H1 (cell line): ENCODE measurements around the gene DLX4. TPM values are rescaled to one million over a fixed set of nuclear protein-coding genes. Genes with fewer than 3 reads are reported as not detected.

Experiments
- CTCF ChIA-PET: fragments of 300-600 bp; sonication (Branson Sonifier 250); formaldehyde crosslinking; loops from one replicate; lab custom pipeline; 2021; ENCODE audit not compliant: partially characterized antibody; lab: Charles Lee
- POLR2A ChIA-PET: fragments of 300-600 bp; sonication (Branson Sonifier 250); formaldehyde crosslinking; loops from one replicate; lab custom pipeline; 2021; ENCODE audit warnings: inconsistent platforms; ENCODE audit not compliant: partially characterized antibody; lab: Charles Lee
- DNase-seq, 2 experiments: peaks; one replicate each; pipeline versions ENCODE4 v3.0.0 to v3.0.0-alpha.2; 2010 to 2022; ENCODE audit warnings: low spot score in 2 of 2, low read depth in 1 of 2, mixed read lengths in 1 of 2
- FAIRE-seq: peaks from 2 replicates; lab custom pipeline; 2011; peaks lifted over from hg19 to GRCh38; lab: Jason Lieb, UNC
- H2AFZ ChIP-seq: 2 replicates; pipeline ENCODE4 v1.8.1; 2012; ENCODE audit warnings: low read length, inconsistent platforms
- H2AK5ac ChIP-seq: 2 replicates; pipeline ENCODE4 v1.6.1; 2013; ENCODE audit warnings: low read depth, low read length
- H2BK120ac ChIP-seq: replicated peaks from 2 replicates; pipeline ENCODE3; 2013; ENCODE audit warnings: low read depth, low read length, inconsistent platforms
- H2BK12ac ChIP-seq: 2 replicates; pipeline ENCODE4 v1.6.1; 2013; ENCODE audit warnings: low read depth, low read length
- H2BK15ac ChIP-seq: 2 replicates; pipeline ENCODE4 v1.6.1; 2013; ENCODE audit warnings: low read length
- H2BK20ac ChIP-seq: 2 replicates; pipeline ENCODE4 v1.6.1; 2013; ENCODE audit warnings: low read length
- H2BK5ac ChIP-seq: 2 replicates; pipeline ENCODE4 v1.6.1; 2013; ENCODE audit warnings: low read depth, low read length
- H3K14ac ChIP-seq: 2 replicates; pipeline ENCODE4 v1.6.1; 2013; ENCODE audit warnings: inconsistent platforms; ENCODE audit not compliant: insufficient read length
- H3K18ac ChIP-seq: 2 replicates; pipeline ENCODE4 v1.6.1; 2013; ENCODE audit warnings: low read length; ENCODE audit errors: extremely low read depth
- H3K23ac ChIP-seq: 2 replicates; pipeline ENCODE4 v1.6.1; 2013; ENCODE audit warnings: inconsistent platforms; ENCODE audit not compliant: insufficient read length
- H3K23me2 ChIP-seq: 2 replicates; pipeline ENCODE4 v1.6.1; 2013; ENCODE audit warnings: low read depth, low read length
- H3K27ac ChIP-seq: 2 replicates; pipeline ENCODE4 v1.6.1; 2011; ENCODE audit warnings: low read depth, low read length, inconsistent platforms
- H3K27me3 ChIP-seq, 4 experiments: replicated peaks in 1 of 4; 1 replicate in 1 of 4; 2 replicates in 3 of 4; pipeline versions ENCODE4 v1.6.1 to v1.8.1; 2011 to 2013; ENCODE audit warnings: low read length in 3 of 4, mild to moderate bottlenecking in 3 of 4, inconsistent platforms in 2 of 4, mixed read lengths in 2 of 4, moderate library complexity in 1 of 4; ENCODE audit not compliant: control insufficient read depth in 3 of 4, insufficient read depth in 3 of 4; ENCODE audit errors: extremely low read depth in 1 of 4
- H3K36me3 ChIP-seq, 4 experiments: 2 replicates each; pipeline versions ENCODE4 v1.6.1 to v1.8.1; 2011 to 2013; ENCODE audit warnings: mild to moderate bottlenecking in 4 of 4, low read length in 3 of 4, moderate library complexity in 2 of 4, control low read depth in 1 of 4, inconsistent platforms in 1 of 4; ENCODE audit not compliant: insufficient read depth in 4 of 4, control insufficient read depth in 2 of 4
- H3K4ac ChIP-seq: replicated peaks from 2 replicates; pipeline ENCODE3; 2013; ENCODE audit warnings: low read length, low read depth, mixed read lengths, inconsistent platforms; ENCODE audit not compliant: insufficient read length
- H3K4me1 ChIP-seq, 4 experiments: replicated peaks in 1 of 4; 1 replicate in 1 of 4; 2 replicates in 3 of 4; pipeline versions ENCODE4 v1.6.1 to v1.8.1; 2011 to 2013; ENCODE audit warnings: low read length in 3 of 4, inconsistent platforms in 2 of 4, mixed read lengths in 1 of 4; ENCODE audit not compliant: insufficient read depth in 4 of 4, control insufficient read depth in 3 of 4
- H3K4me2 ChIP-seq, 2 experiments: 2 replicates each; pipeline versions ENCODE4 v1.6.1 to v1.8.1; 2011 to 2013; ENCODE audit warnings: low read depth in 2 of 2, low read length in 2 of 2, control low read depth in 1 of 2, inconsistent platforms in 1 of 2, mild to moderate bottlenecking in 1 of 2; ENCODE audit not compliant: insufficient read depth in 1 of 2
- H3K4me3 ChIP-seq, 4 experiments: fragments of 200-600, 300-600 bp in 1 of 4; sonication (generic), shearing (Covaris generic), sonication (Bioruptor Twin) in 1 of 4; 2 replicates each; pipeline versions ENCODE4 v1.5.1 to v1.8.1; 2011 to 2016; ENCODE audit warnings: low read length in 4 of 4, low read depth in 3 of 4, control low read depth in 2 of 4, inconsistent platforms in 2 of 4, mild to moderate bottlenecking in 2 of 4, mixed read lengths in 1 of 4, moderate library complexity in 1 of 4; ENCODE audit not compliant: insufficient read depth in 2 of 4; ENCODE audit errors: extremely low read depth in 1 of 4
- H3K56ac ChIP-seq: replicated peaks from 2 replicates; pipeline ENCODE3; 2013; ENCODE audit warnings: low read depth, mild to moderate bottlenecking, mixed read lengths, low read length, inconsistent platforms; ENCODE audit not compliant: insufficient read length
- H3K79me1 ChIP-seq: 2 replicates; pipeline ENCODE4 v1.6.1; 2013; ENCODE audit warnings: low read depth, low read length, control low read depth
- H3K79me2 ChIP-seq, 2 experiments: 2 replicates each; pipeline versions ENCODE4 v1.6.1 to v1.8.1; 2012 to 2013; ENCODE audit warnings: low read length in 2 of 2, mild to moderate bottlenecking in 2 of 2, inconsistent platforms in 1 of 2; ENCODE audit not compliant: insufficient read depth in 2 of 2, control insufficient read depth in 1 of 2
- H3K9ac ChIP-seq, 4 experiments: replicated peaks in 1 of 4; 1 replicate in 1 of 4; 2 replicates in 3 of 4; pipeline versions ENCODE4 v1.6.1 to v1.8.1; 2011 to 2013; ENCODE audit warnings: low read depth in 3 of 4, low read length in 3 of 4, control low read depth in 2 of 4, mild to moderate bottlenecking in 2 of 4, moderate library complexity in 2 of 4, inconsistent platforms in 1 of 4; ENCODE audit errors: extremely low read depth in 1 of 4
- H3K9me3 ChIP-seq, 2 experiments: 2 replicates each; pipeline versions ENCODE4 v1.6.1 to v1.8.1; 2012 to 2013; ENCODE audit warnings: mild to moderate bottlenecking in 2 of 2, moderate library complexity in 2 of 2, control low read depth in 1 of 2, inconsistent platforms in 1 of 2, low read depth in 1 of 2, low read length in 1 of 2, mixed read lengths in 1 of 2; ENCODE audit not compliant: insufficient read depth in 2 of 2
- H4K20me1 ChIP-seq, 2 experiments: replicated peaks in 1 of 2; 2 replicates each; pipeline versions ENCODE3 to v1.8.1; 2011 to 2013; ENCODE audit warnings: inconsistent platforms in 2 of 2, low read length in 2 of 2, mild to moderate bottlenecking in 1 of 2; ENCODE audit not compliant: insufficient read depth in 2 of 2, control insufficient read depth in 1 of 2
- H4K5ac ChIP-seq: 2 replicates; pipeline ENCODE4 v1.6.1; 2013; ENCODE audit warnings: low read length, low read depth, mixed read lengths, inconsistent platforms; ENCODE audit not compliant: insufficient read length
- H4K8ac ChIP-seq: 2 replicates; pipeline ENCODE4 v1.8.0; 2013; ENCODE audit warnings: mild to moderate bottlenecking, moderate library complexity, low read length, inconsistent platforms; ENCODE audit not compliant: insufficient read depth; ENCODE audit errors: extremely low read depth
- H4K91ac ChIP-seq: replicated peaks from 2 replicates; pipeline ENCODE3; 2013; ENCODE audit warnings: low read length, mixed read lengths, inconsistent platforms; ENCODE audit not compliant: insufficient read length
- CTBP2 ChIP-seq: IDR thresholded peaks from 2 replicates; pipeline ENCODE4 v1.7.0; 2011; ENCODE audit warnings: borderline replicate concordance, mild to moderate bottlenecking, moderate library complexity, mixed read lengths, low read length; ENCODE audit not compliant: insufficient read depth, insufficient read length
- EZH2 ChIP-seq: fragments of 200-600 bp; sonication (generic); IDR thresholded peaks from 2 replicates; pipeline ENCODE4 v1.7.1; 2012; ENCODE audit warnings: low read depth, mild to moderate bottlenecking, moderate library complexity, low read length, inconsistent platforms; ENCODE audit not compliant: severe bottlenecking
- KDM1A ChIP-seq: fragments of 200-600, 300-600 bp; sonication (generic); IDR thresholded peaks from 2 replicates; pipeline ENCODE4 v1.7.1; 2016; ENCODE audit warnings: mild to moderate bottlenecking, low read length, borderline replicate concordance
- KDM4A ChIP-seq: IDR thresholded peaks from one replicate; pipeline ENCODE4 v1.7.1; 2012; ENCODE audit warnings: low read depth, mild to moderate bottlenecking, moderate library complexity, low read length, inconsistent platforms; ENCODE audit not compliant: severe bottlenecking
- RNF2 ChIP-seq: fragments of 200-900, 300-1000 bp; sonication (generic); IDR thresholded peaks from 2 replicates; pipeline ENCODE4 v1.7.1; 2016; ENCODE audit warnings: borderline replicate concordance, low read depth, mild to moderate bottlenecking, antibody characterized with exemption, low read length; ENCODE audit not compliant: poor library complexity, severe bottlenecking; ENCODE audit errors: missing control alignments
- SP1 ChIP-seq: IDR thresholded peaks from 2 replicates; pipeline ENCODE4 v1.6.1; 2011; ENCODE audit warnings: low read depth, low read length
- TEAD4 ChIP-seq: IDR thresholded peaks from 2 replicates; pipeline ENCODE4 v1.6.1; 2012; ENCODE audit warnings: low read depth, low read length, inconsistent platforms, mixed read lengths
- WGBS, 2 experiments: shearing (Covaris generic) in 1 of 2; methylation state at CpG; one replicate each; pipeline versions ENCODE4 v1.1.6 to v1.1.7; 2013 to 2015; ENCODE audit warnings: low lambda C conversion rate in 2 of 2, mixed read lengths in 2 of 2, inconsistent platforms in 1 of 2, low coverage in 1 of 2, missing lambda C conversion rate in 1 of 2; ENCODE audit not compliant: insufficient replicate concordance in 2 of 2, insufficient coverage in 1 of 2, insufficient read length in 1 of 2; ENCODE audit errors: extremely low coverage in 1 of 2, missing lambda C conversion rate in 1 of 2; 5-methylcytosine and 5-hydroxymethylcytosine counted together
- long read RNA-seq, 2 experiments: library from RNA in 1 of 2; library from capped mRNA in 1 of 2; stranded (forward); transcript quantifications; one replicate each; pipeline ENCODE4 v2.0.0, GENCODE V29; 2021; ENCODE audit warnings: inconsistent platforms in 1 of 2
- polyA minus RNA-seq, 3 experiments: library from RNA; depleted of rRNA, polyadenylated mRNA; stranded (reverse); fragments of >200 nt; gene quantifications; 1 replicate in 2 of 3; 2 replicates in 1 of 3; pipeline ENCODE4 v1.2.3, GENCODE V29; 2011
- polyA plus RNA-seq, 7 experiments: library from polyadenylated mRNA; depleted of rRNA in 3 of 7; stranded (reverse) in 5 of 7; unstranded in 2 of 7; fragments of >200 nt in 5 of 7; fragments of 200-250 nt in 2 of 7; gene quantifications; 1 replicate in 5 of 7; 2 replicates in 1 of 7; 4 replicates in 1 of 7; pipeline versions ENCODE4 v1.2.1 to v1.2.3, GENCODE V29; 2011 to 2013; ENCODE audit warnings: missing spikeins in 2 of 7, mixed read lengths in 2 of 7
- total RNA-seq: library from RNA; stranded (reverse); fragmentation: NEBNext Ultra II Directional; extraction: Animal tissue kit (Norgen Biotek cat#: 25700); gene quantifications from 2 replicates; pipeline ENCODE4 v1.2.1, GENCODE V29; 2021

The DLX4 gene, protein sequence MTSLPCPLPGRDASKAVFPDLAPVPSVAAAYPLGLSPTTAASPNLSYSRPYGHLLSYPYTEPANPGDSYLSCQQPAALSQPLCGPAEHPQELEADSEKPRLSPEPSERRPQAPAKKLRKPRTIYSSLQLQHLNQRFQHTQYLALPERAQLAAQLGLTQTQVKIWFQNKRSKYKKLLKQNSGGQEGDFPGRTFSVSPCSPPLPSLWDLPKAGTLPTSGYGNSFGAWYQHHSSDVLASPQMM
- total RNA-seq (0.80 and 0.88 TPM in 2 replicates), polyA plus RNA-seq (2011; rRNA removed) (0.67 and 1.5 TPM in 2 replicates), polyA minus RNA-seq (2011; rRNA and poly(A)+ RNA removed) (0.39 and 0.73 TPM in 2 replicates)
- 0.94 TPM for polyA plus RNA-seq (2011; cell fraction: cytosol; rRNA removed)
- polyA plus RNA-seq (2011; cell fraction: nucleus; rRNA removed): 5.0 TPM
- 0.64 to 1.2 TPM (median 0.93 TPM) in 4 replicates for polyA plus RNA-seq (2012, experiment 1 of 2)
- polyA plus RNA-seq (2012, experiment 2 of 2): 0.84 TPM
- 0.97 TPM for polyA plus RNA-seq (2013, experiment 1 of 2)
- 0.87 TPM for polyA plus RNA-seq (2013, experiment 2 of 2)
- polyA minus RNA-seq (2011; cell fraction: cytosol; rRNA and poly(A)+ RNA removed): 0.88 TPM
- polyA minus RNA-seq (2011; cell fraction: nucleus; rRNA and poly(A)+ RNA removed): 2.2 TPM
- long read RNA-seq, experiment 1, partial matches to known transcripts: 0 of 2 reads
- long read RNA-seq, experiment 1, other reads (novel, unspliced or antisense): 1 of 2 reads
- long read RNA-seq, experiment 2: 0 reads

DNA sequence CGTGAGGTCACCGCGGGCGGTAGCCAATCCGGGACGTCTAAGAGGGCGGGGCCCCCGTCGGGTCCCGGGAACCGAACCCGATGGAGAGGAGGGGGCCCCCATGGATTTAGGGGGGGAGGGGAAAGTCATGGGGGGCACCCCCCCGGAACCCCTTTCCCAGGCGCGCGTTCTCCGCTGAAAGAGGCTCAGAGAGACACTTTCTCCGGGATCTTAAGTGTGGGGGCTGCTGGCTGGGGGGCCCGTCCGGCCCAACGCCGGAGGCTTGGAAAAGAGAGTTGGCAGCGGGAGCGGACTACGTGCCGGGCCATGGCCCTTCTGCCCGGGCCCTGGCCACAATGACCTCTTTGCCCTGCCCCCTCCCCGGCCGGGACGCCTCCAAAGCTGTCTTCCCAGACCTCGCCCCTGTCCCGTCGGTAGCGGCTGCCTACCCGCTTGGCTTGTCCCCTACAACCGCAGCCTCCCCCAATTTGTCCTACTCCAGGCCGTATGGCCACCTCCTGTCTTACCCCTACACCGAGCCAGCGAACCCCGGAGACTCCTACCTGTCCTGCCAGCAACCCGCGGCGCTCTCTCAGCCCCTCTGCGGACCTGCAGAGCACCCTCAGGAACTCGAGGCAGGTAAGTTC, at the start of gene DLX4:
Gene DLX4, plus strand, starts transcription at position 57 of the 626 bp plus-strand sequence. Its CDS starts 279 bp downstream, at position 336.
- H3K14ac ChIP-seq: no peak within 1 kb of the TSS
- H2AFZ ChIP-seq: peak within 1 kb of the TSS; percentile 79; the same call in 1 of the 2 replicates
- H4K8ac ChIP-seq: peak within 1 kb of the TSS; percentile 47
- no peak within 1 kb of the TSS for H3K23ac ChIP-seq
- peak within 1 kb of the TSS; percentile 87 for H3K18ac ChIP-seq
- peaks cover 14% of the 10 kb centered on the region for H3K23me2 ChIP-seq
- no peak within 1 kb of the TSS for H2BK20ac ChIP-seq
- H3K36me3 ChIP-seq: peaks cover 0 to 8% (median 0%) of the 10 kb centered on the region in 4 experiments; a peak in 2 of 8 replicates
- H4K5ac ChIP-seq: no peak within 1 kb of the TSS
- H3K9me3 ChIP-seq: no peaks in the 10 kb centered on the region; a peak in 1 of 4 replicates
- H3K4ac ChIP-seq: no peak within 1 kb of the TSS
- FAIRE-seq (no peak), DNase-seq (peak in 1 of 2 experiments; percentile 81)
- peak within 1 kb of the TSS in 1 of 4 experiments; percentile 2; a peak in 2 of 7 replicates for H3K9ac ChIP-seq
- H3K56ac ChIP-seq: peak within 1 kb of the TSS; percentile 6
- peak within 1 kb of the TSS; percentile 53 to 78 (median 62) for H3K4me3 ChIP-seq
- H2BK12ac ChIP-seq: peak within 1 kb of the TSS; percentile 29; the same call in 1 of the 2 replicates
- H3K4me2 ChIP-seq: peak within 1 kb of the TSS; percentile 68 to 76
- WGBS, 2 experiments: 3% methylated on average over 28 of the region's 45 CpGs; no CpG with 5 or more reads in 1 of the 2 experiments
- ChIA-PET POLR2A (interaction anchor here (1.2 to 1.6 kb wide), 3 partner anchors 19 to 61 kb away, joined by 3 read pairs; no protein-coding TSS in a partner anchor), CTCF (interaction anchor here (1.7 to 15.2 kb wide), 2 partner anchors 18 to 22 kb away, joined by 9 to 398 read pairs; partner anchors contain the start of gene DLX3)
- peak within 1 kb of the TSS; percentile 92; the same call in 1 of the 2 replicates for H2BK15ac ChIP-seq
- H4K20me1 ChIP-seq: peaks cover 19 to 35% of the 10 kb centered on the region in 2 experiments
- no peak within 1 kb of the TSS; the same call in 1 of the 2 replicates for H2BK5ac ChIP-seq
- H2AK5ac ChIP-seq: no peak within 1 kb of the TSS
- H3K79me2 ChIP-seq: no peaks in the 10 kb centered on the region
- no peaks in the 10 kb centered on the region for H3K79me1 ChIP-seq
- peaks cover 0 to 38% (median 25%) of the 10 kb centered on the region in 4 experiments; a peak in 6 of 7 replicates for H3K4me1 ChIP-seq
- H2BK120ac ChIP-seq: no peak within 1 kb of the TSS
- peaks cover 91 to 100% (median 96%) of the 10 kb centered on the region in 4 experiments for H3K27me3 ChIP-seq
- no peak within 1 kb of the TSS for H4K91ac ChIP-seq
- no peak within 1 kb of the TSS for H3K27ac ChIP-seq
- TF ChIP-seq SP1: peak; percentile 55; the same call in 1 of the 2 replicates
- TF ChIP-seq KDM4A: peak; percentile 10
- no peak for TF ChIP-seq EZH2
- peak; percentile 43 for TF ChIP-seq RNF2
- no peak for TF ChIP-seq KDM1A
- no peak for TF ChIP-seq TEAD4
- TF ChIP-seq CTBP2: peak; percentile 1
